K562 (cell line): ENCODE measurements around the gene ART1. TPM values are rescaled to one million over a fixed set of nuclear protein-coding genes. Genes with fewer than 3 reads are reported as not detected.
A peak's percentile ranks its signal among the peaks of the same experiment; 100 is the strongest.

Experiments
- ATAC-seq: fragments of 200-7000 bp; cut with Tn5 transposase; 3 replicates; pipeline ENCODE4 v1.9.1; 2020; ENCODE audit warnings: moderate library complexity
- BruUV-seq: library from RNA; stranded (reverse); fragments of 400-500 nt; replicated peaks from 2 replicates; lab custom pipeline; 2021; lab: Mats Ljungman, UMichigan
- CTCF ChIA-PET: fragments of 300-600 bp; formaldehyde crosslinking; extraction: SDS; loops from one replicate; lab custom pipeline; 2021; ENCODE audit warnings: low intra/inter-chr PET ratio; lab: Yijun Ruan, JAX
- POLR2A ChIA-PET: fragments of 300-600, 350-650 bp; sonication (Branson Sonifier 250); formaldehyde crosslinking; extraction: SDS; loops from one replicate; lab custom pipeline; 2021; ENCODE audit warnings: antibody characterized with exemption, inconsistent platforms; lab: Yijun Ruan, JAX
- DNase-seq, 4 experiments: peaks; one replicate each; pipeline versions ENCODE4 v3.0.0 to v3.0.0-alpha.2; 2011 to 2018; ENCODE audit warnings: low spot score in 3 of 4, mixed read lengths in 3 of 4; ENCODE audit errors: extremely low read depth in 1 of 4
- FAIRE-seq: peaks from 2 replicates; lab custom pipeline; 2011; peaks lifted over from hg19 to GRCh38; lab: Jason Lieb, UNC
- H2AFZ ChIP-seq: 2 replicates; pipeline ENCODE4 v1.6.0; 2011; ENCODE audit warnings: low read depth, low read length, control low read depth, inconsistent platforms
- H3K27ac ChIP-seq: fragments of 200-600 bp; 3 replicates; pipeline ENCODE4 v1.8.0; 2011; ENCODE audit warnings: low read depth, mild to moderate bottlenecking, control low read depth, inconsistent platforms, low read length, moderate library complexity, mixed read lengths; ENCODE audit errors: extremely low read depth
- H3K27me3 ChIP-seq, 2 experiments: fragments of 300-600 bp in 1 of 2; 2 replicates in 1 of 2; 3 replicates in 1 of 2; pipeline versions ENCODE4 v1.6.0 to v1.8.0; 2011; ENCODE audit warnings: inconsistent platforms in 2 of 2, low read length in 2 of 2, mild to moderate bottlenecking in 1 of 2, mixed read lengths in 1 of 2, moderate library complexity in 1 of 2; ENCODE audit not compliant: control insufficient read depth in 2 of 2, insufficient read depth in 2 of 2
- H3K36me3 ChIP-seq: fragments of 300-600 bp; 3 replicates; pipeline ENCODE4 v1.8.0; 2011; ENCODE audit warnings: mild to moderate bottlenecking, low read length, inconsistent platforms; ENCODE audit not compliant: control insufficient read depth, insufficient read depth
- H3K4me1 ChIP-seq, 2 experiments: fragments of 200-600 bp in 1 of 2; replicated peaks in 1 of 2; 2 replicates in 1 of 2; 3 replicates in 1 of 2; pipeline versions ENCODE4 v1.5.1 to v1.8.0; 2011; ENCODE audit warnings: inconsistent platforms in 2 of 2, low read length in 2 of 2, mild to moderate bottlenecking in 1 of 2, mixed read lengths in 1 of 2, moderate library complexity in 1 of 2; ENCODE audit not compliant: control insufficient read depth in 2 of 2, insufficient read depth in 2 of 2
- H3K4me2 ChIP-seq: 2 replicates; pipeline ENCODE4 v1.6.1; 2011; ENCODE audit warnings: low read length, control low read depth, inconsistent platforms, mixed read lengths; ENCODE audit not compliant: insufficient read depth
- H3K4me3 ChIP-seq: fragments of 200-600 bp; sonication (generic), shearing (Covaris generic); 2 replicates; pipeline ENCODE4 v1.5.1; 2016; ENCODE audit warnings: control low read depth, inconsistent platforms
- H3K79me2 ChIP-seq: fragments of 200-600 bp; 3 replicates; pipeline ENCODE4 v1.8.0; 2011; ENCODE audit warnings: low read length, inconsistent platforms; ENCODE audit not compliant: control insufficient read depth, insufficient read depth
- H3K9ac ChIP-seq, 2 experiments: 2 replicates each; pipeline versions ENCODE4 v1.6.0 to v1.6.1; 2011; ENCODE audit warnings: low read depth in 2 of 2, low read length in 2 of 2, control low read depth in 1 of 2, inconsistent platforms in 1 of 2, mild to moderate bottlenecking in 1 of 2, mixed read lengths in 1 of 2; ENCODE audit not compliant: insufficient read depth in 1 of 2
- H3K9me1 ChIP-seq: one replicate; pipeline ENCODE4 v1.6.0; 2011; ENCODE audit warnings: inconsistent platforms, mild to moderate bottlenecking, low read length, moderate library complexity; ENCODE audit not compliant: control insufficient read depth, insufficient read depth
- H3K9me3 ChIP-seq: replicated peaks from 2 replicates; pipeline ENCODE4 v1.5.1; 2011; ENCODE audit warnings: low read depth, low read length, inconsistent platforms; ENCODE audit not compliant: control insufficient read depth, insufficient read depth
- H4K20me1 ChIP-seq: replicated peaks from 2 replicates; pipeline ENCODE4 v1.6.1; 2011; ENCODE audit warnings: low read length, inconsistent platforms, mixed read lengths; ENCODE audit not compliant: control insufficient read depth, insufficient read depth
- ARID1B ChIP-seq: fragments of 450-650 bp; IDR thresholded peaks from 2 replicates; pipeline ENCODE4 v1.6.1; 2016; ENCODE audit warnings: antibody characterized with exemption, mild to moderate bottlenecking, inconsistent platforms
- CEBPG ChIP-seq, 3 experiments: fragments of 200-800 bp in 1 of 3; sonication (Bioruptor generic) in 1 of 3; sonication (generic) in 1 of 3; formaldehyde crosslinking in 1 of 3; IDR thresholded peaks in 2 of 3; conservative IDR thresholded peaks in 1 of 3; 2 replicates each; pipeline versions ENCODE4 v1.6.1 to v1.8.0; 2016 to 2022; ENCODE audit warnings: missing compliant biosample characterization in 2 of 3, missing genetic modification characterization in 2 of 3, mild to moderate bottlenecking in 1 of 3, missing genetic modification reagents in 1 of 3
- CGGBP1 ChIP-seq: fragments of 250-450 bp; sonication (Bioruptor Pico); IDR thresholded peaks from 2 replicates; pipeline ENCODE4 v1.9.0; 2021; ENCODE audit warnings: mild to moderate bottlenecking
- DLX4 ChIP-seq: fragments of 250-450 bp; sonication (Bioruptor Pico); IDR thresholded peaks from 2 replicates; pipeline ENCODE4 v1.6.1; 2021; ENCODE audit warnings: mild to moderate bottlenecking
- FIP1L1 ChIP-seq: fragments of 200-400 bp; formaldehyde crosslinking; IDR thresholded peaks from 2 replicates; pipeline ENCODE4 v1.6.1; 2018; ENCODE audit warnings: mild to moderate bottlenecking, low read depth, low read length; ENCODE audit not compliant: poor library complexity, severe bottlenecking
- FOSL1 ChIP-seq: fragments of 200-800 bp; sonication (Bioruptor generic); conservative IDR thresholded peaks from 2 replicates; pipeline ENCODE4 v1.6.1; 2016; ENCODE audit warnings: missing genetic modification characterization, missing compliant biosample characterization
- HIVEP1 ChIP-seq: fragments of 250-450 bp; sonication (Bioruptor Pico); IDR thresholded peaks from 2 replicates; pipeline ENCODE4 v1.4.0; 2020; ENCODE audit warnings: mild to moderate bottlenecking
- HLTF ChIP-seq: fragments of 450-650 bp; IDR thresholded peaks from 2 replicates; pipeline ENCODE4 v1.6.1; 2016
- MEIS2 ChIP-seq: fragments of 450-650 bp; IDR thresholded peaks from 2 replicates; pipeline ENCODE4 v1.6.1; 2014; ENCODE audit warnings: mild to moderate bottlenecking; ENCODE audit not compliant: partially characterized antibody
- NRF1 ChIP-seq, 2 experiments: fragments of 450-650 bp; IDR thresholded peaks in 1 of 2; conservative IDR thresholded peaks in 1 of 2; 2 replicates each; pipeline ENCODE4 v1.6.1; 2014; ENCODE audit warnings: mild to moderate bottlenecking in 2 of 2
- RBM25 ChIP-seq: fragments of 200-400 bp; formaldehyde crosslinking; IDR thresholded peaks from 2 replicates; pipeline ENCODE4 v1.6.1; 2018; ENCODE audit warnings: low read length, low read depth, moderate library complexity; ENCODE audit not compliant: severe bottlenecking
- SIN3A ChIP-seq, 2 experiments: fragments of 150-350 bp in 1 of 2; IDR thresholded peaks; 2 replicates each; pipeline ENCODE4 v1.6.1; 2011 to 2016; ENCODE audit warnings: borderline replicate concordance in 2 of 2, low read depth in 2 of 2, low read length in 2 of 2, mild to moderate bottlenecking in 2 of 2, moderate library complexity in 2 of 2; ENCODE audit not compliant: control insufficient read depth in 1 of 2
- WGBS: fragments of 100-300 bp; shearing (Covaris generic); methylation state at CpG from one replicate; pipeline ENCODE4 v1.1.6; 2016; ENCODE audit warnings: low coverage, mixed read lengths; ENCODE audit not compliant: insufficient coverage; ENCODE audit errors: missing lambda C conversion rate; 5-methylcytosine and 5-hydroxymethylcytosine counted together
- in situ Hi-C: fragments of 300-500 bp; cut with MboI; formaldehyde crosslinking; loops from 4 replicates; pipeline ENCODE4 v1.15.0; 2018; ENCODE audit warnings: inconsistent platforms, mixed read lengths
- intact Hi-C: fragments of 100-400 bp; cut with micrococcal nuclease; formaldehyde crosslinking; loops from 2 replicates; pipeline ENCODE4 v1.14.2; 2022
- polyA plus RNA-seq, 8 experiments: library from polyadenylated mRNA; depleted of rRNA in 4 of 8; stranded (reverse) in 5 of 8; unstranded in 3 of 8; fragments of >200 nt; fragmentation: Nextera tagmentation in 2 of 8; fragmentation: Illumina TruSeq in 1 of 8; extraction: Ambion mirVana in 2 of 8; extraction: Trizol in 1 of 8; gene quantifications; 2 replicates each; pipeline versions ENCODE4 v1.2.1 to v1.2.3, GENCODE V29; 2011 to 2014; ENCODE audit warnings: inconsistent platforms in 1 of 8, missing spikeins in 1 of 8
- total RNA-seq, 7 experiments: library from RNA; depleted of rRNA in 6 of 7; stranded (reverse); fragments of >200 nt in 6 of 7; fragmentation: Illumina TruSeq in 2 of 7; extraction: Trizol in 2 of 7; gene quantifications; 2 replicates each; pipeline versions ENCODE4 v1.2.1 to v1.2.3, GENCODE V29; 2011 to 2021; ENCODE audit warnings: low replicate concordance in 1 of 7
- TF ChIP-seq, protein P1 (sequence below), 2 experiments: fragments of 450-650 bp in 1 of 2; sonication (generic) in 1 of 2; formaldehyde crosslinking in 1 of 2; IDR thresholded peaks in 1 of 2; conservative IDR thresholded peaks in 1 of 2; 2 replicates each; pipeline versions ENCODE4 v1.6.1 to v1.8.1; 2016 to 2023; ENCODE audit warnings: mild to moderate bottlenecking in 2 of 2, moderate library complexity in 2 of 2, inconsistent platforms in 1 of 2, missing genetic modification reagents in 1 of 2
- TF ChIP-seq, protein P2 (sequence below): fragments of 450-650 bp; formaldehyde crosslinking; IDR thresholded peaks from 2 replicates; pipeline ENCODE4 v1.4.0; 2022; ENCODE audit warnings: missing genetic modification characterization
- TF ChIP-seq, protein P3 (sequence below): IDR thresholded peaks from 2 replicates; pipeline ENCODE4 v1.6.1; 2012; ENCODE audit warnings: low read depth, low read length, improper control_type of control experiment, borderline replicate concordance

Gene ART1
- total and polyA plus RNA-seq, 9 of the 15 experiments (the other 6 are each of a cell fraction or from before 2014, with no cell fraction given): not detected

DNA sequence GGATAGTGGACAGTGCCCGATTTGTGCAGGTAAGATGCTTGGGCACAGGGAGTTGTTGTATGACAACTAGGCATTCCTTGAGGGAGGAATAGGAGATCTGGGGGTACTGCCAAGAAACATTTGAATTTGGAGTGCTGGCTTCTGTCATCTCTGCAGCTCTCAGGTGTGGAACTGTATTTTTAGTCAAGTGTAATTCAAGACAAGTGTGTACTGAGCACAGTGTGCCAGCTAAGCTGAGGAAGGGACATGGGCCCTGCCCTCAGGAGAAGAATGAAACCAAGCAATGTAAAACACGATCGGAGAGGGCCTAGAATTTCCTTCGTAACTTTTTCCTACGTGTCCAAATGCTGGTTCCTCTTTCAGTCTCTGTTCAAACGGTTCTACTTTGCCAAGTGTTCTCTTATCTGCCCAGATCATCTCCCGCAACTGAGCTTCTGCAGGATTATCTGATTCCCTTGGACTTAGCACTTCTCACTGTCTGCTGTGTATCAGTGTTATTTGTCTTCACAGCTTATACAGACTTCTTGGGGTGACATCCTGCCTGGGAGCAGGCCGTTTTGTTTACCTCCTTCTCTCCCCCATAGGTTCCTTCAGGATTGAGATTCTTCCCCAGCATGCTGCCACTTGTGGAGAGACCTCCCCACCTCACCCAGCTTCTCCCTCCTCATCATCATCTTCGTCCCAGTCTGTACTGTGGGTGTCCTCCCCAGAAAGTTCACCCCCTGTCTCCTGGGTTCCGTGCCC is 30.8 kb upstream of the ART1 start:
- WGBS: 9% methylated on average over 10 of the region's 10 CpGs
- ChIA-PET CTCF (interaction anchor here (0.7 kb wide), 1 partner anchor 197 kb away, joined by 3 read pairs; no protein-coding TSS in a partner anchor), POLR2A (interaction anchor here (0.6 to 0.7 kb wide), 2 partner anchors 18 to 209 kb away, joined by 3 read pairs; no protein-coding TSS in a partner anchor)
- intact Hi-C loops (no loop called here), in situ Hi-C loops (no loop called here)
- no peaks in the 10 kb centered on the region for H3K36me3 ChIP-seq
- H3K9me3 ChIP-seq: no peaks in the 10 kb centered on the region; the same call in 1 of the 2 replicates
- peak overlapping the region; percentile 66 for H2AFZ ChIP-seq
- peak overlapping the region; percentile 50; the same call in 1 of the 2 replicates for H3K4me2 ChIP-seq
- no peaks in the 10 kb centered on the region for H3K9me1 ChIP-seq
- H3K4me1 ChIP-seq: peaks cover 9 to 13% of the 10 kb centered on the region in 2 experiments
- H4K20me1 ChIP-seq: no peaks in the 10 kb centered on the region
- no peak for ATAC-seq
- peak overlapping the region in 1 of 2 experiments; percentile 56; a peak in 1 of 4 replicates for H3K9ac ChIP-seq
- no peak for FAIRE-seq
- BruUV-seq: no TSS peak
- DNase-seq: no peak
- no peaks in the 10 kb centered on the region for H3K79me2 ChIP-seq
- H3K27ac ChIP-seq: no peak overlapping the region
- peaks cover 0 to 5% of the 10 kb centered on the region in 2 experiments; a peak in 1 of 5 replicates for H3K27me3 ChIP-seq
- no peak overlapping the region for H3K4me3 ChIP-seq
- TF ChIP-seq ARID1B (0 out of 2 replicates have a peak, but pooled peaks have one; percentile 10), NRF1 (conservative IDR thresholded peaks at IDR 0.05 in 1 of 2, IDR thresholded peaks at IDR 0.05 in 1 of 2) (no peak), DLX4 (no peak), FIP1L1 (no peak), HIVEP1 (no peak), SIN3A (IDR thresholded peaks at IDR 0.05; ENCODE audit: borderline replicate concordance in 2 of 2, control insufficient read depth in 1 of 2, low read depth in 2 of 2, low read length in 2 of 2) (no peak), CGGBP1 (CRISPR knock-in tag) (no peak), FOSL1 (tag) (no peak), HLTF (no peak), CEBPG (CRISPR knock-in tag; IDR thresholded peaks at IDR 0.05) (no peak), CEBPG (tag; conservative IDR thresholded peaks at IDR 0.05 in 1 of 2, IDR thresholded peaks at IDR 0.05 in 1 of 2) (no peak), MEIS2 (no peak), RBM25 (no peak)
- TF ChIP-seq, protein P1, sequence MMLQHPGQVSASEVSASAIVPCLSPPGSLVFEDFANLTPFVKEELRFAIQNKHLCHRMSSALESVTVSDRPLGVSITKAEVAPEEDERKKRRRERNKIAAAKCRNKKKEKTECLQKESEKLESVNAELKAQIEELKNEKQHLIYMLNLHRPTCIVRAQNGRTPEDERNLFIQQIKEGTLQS (IDR thresholded peaks at IDR 0.05): no peak
- TF ChIP-seq, protein P1 (CRISPR knock-in tag; conservative IDR thresholded peaks at IDR 0.05): no peak
- TF ChIP-seq, protein P2, sequence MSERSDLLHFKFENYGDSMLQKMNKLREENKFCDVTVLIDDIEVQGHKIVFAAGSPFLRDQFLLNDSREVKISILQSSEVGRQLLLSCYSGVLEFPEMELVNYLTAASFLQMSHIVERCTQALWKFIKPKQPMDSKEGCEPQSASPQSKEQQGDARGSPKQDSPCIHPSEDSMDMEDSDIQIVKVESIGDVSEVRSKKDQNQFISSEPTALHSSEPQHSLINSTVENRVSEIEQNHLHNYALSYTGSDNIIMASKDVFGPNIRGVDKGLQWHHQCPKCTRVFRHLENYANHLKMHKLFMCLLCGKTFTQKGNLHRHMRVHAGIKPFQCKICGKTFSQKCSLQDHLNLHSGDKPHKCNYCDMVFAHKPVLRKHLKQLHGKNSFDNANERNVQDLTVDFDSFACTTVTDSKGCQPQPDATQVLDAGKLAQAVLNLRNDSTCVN (CRISPR knock-in tag): no peak
- TF ChIP-seq, protein P3, sequence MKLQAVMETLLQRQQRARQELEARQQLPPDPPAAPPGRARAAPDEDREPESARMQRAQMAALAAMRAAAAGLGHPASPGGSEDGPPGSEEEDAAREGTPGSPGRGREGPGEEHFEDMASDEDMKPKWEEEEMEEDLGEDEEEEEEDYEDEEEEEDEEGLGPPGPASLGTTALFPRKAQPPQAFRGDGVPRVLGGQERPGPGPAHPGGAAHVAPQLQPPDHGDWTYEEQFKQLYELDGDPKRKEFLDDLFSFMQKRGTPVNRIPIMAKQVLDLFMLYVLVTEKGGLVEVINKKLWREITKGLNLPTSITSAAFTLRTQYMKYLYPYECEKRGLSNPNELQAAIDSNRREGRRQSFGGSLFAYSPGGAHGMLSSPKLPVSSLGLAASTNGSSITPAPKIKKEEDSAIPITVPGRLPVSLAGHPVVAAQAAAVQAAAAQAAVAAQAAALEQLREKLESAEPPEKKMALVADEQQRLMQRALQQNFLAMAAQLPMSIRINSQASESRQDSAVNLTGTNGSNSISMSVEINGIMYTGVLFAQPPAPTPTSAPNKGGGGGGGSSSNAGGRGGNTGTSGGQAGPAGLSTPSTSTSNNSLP: no peak
